GM12891 (cell line): Measurements from ENCODE around the gene SRCAP.

ENCODE experiments used
- PAX5 ChIP-seq: IDR thresholded peaks from 2 replicates; pipeline ENCODE4 v1.6.1; 2011; ENCODE audit warnings: low read length, moderate library complexity, mild to moderate bottlenecking; ENCODE audit not compliant: insufficient read depth, severe bottlenecking
- POLR2A ChIP-seq: IDR thresholded peaks from 2 replicates; pipeline ENCODE4 v1.6.1; 2011; ENCODE audit warnings: low read depth, low read length, control low read depth
- POLR2AphosphoS5 ChIP-seq: IDR thresholded peaks from 2 replicates; pipeline ENCODE4 v1.6.1; 2011; ENCODE audit warnings: low read depth, low read length, control low read depth
- POU2F2 ChIP-seq: IDR thresholded peaks from 2 replicates; pipeline ENCODE4 v1.6.1; 2011; ENCODE audit warnings: low read depth, mild to moderate bottlenecking, control low read depth, low read length, moderate library complexity
- SPI1 ChIP-seq: IDR thresholded peaks from 2 replicates; pipeline ENCODE4 v1.6.1; 2011; ENCODE audit warnings: low read depth, low read length, control low read depth
- TAF1 ChIP-seq: IDR thresholded peaks from 2 replicates; pipeline ENCODE4 v1.6.1; 2011; ENCODE audit warnings: low read depth, low read length, control low read depth

DNA sequence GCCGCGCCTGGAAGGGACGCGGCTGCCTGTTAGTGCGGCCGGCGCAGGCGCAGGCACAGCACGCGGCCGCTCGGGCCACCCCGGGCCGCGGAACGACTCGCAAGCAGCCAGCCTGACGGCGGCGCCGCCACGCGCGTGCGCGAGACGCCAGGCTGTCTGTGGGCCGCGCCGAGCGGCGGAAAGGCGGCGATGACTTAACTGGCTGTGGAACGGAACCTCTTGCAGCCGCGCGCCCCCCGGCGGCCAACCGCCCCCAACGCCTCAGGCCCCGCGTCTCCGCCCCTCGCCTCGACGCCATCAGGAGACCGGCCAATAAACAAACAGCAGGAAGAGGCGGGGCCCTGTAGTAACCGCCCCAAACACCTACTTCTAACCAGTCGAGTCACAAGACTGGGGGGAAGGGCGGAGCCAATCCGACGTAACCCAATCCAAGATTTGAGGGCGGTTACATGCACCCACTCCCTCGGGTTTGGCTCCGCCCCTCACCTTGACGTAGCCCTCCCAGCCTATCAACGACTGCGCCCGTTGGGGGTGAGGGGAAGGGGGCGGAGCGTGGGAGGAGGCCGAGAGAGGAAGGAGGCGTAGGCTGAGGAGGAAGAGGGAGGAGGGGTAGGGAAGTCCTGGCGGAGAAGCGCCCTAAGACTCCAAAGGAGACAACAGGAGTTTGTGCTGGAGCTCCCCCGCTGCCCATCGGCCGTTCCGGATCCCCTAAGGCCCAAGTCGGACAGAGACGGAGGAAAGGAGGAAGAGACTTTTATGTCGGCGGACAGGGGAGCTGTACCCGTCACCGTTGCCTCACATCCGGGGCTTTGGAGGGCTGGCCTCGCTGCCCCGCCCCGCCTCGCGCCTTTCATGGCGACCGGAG, 40.9 kb upstream of the SRCAP start, which contains the start of gene FBRS:
- TF ChIP-seq TAF1 (peak; percentile 60), POLR2A (peak; percentile 79), POLR2AphosphoS5 (peak; percentile 86), PAX5 (peak; percentile 45), POU2F2 (0 out of 2 replicates have a peak, but pooled peaks have one; percentile 25), SPI1 (peak; percentile 63)
